Natural killer cell (primary cell): ENCODE data around the gene PPP1R12B. TPM values are rescaled to one million over a fixed set of nuclear protein-coding genes. Genes with fewer than 3 reads are reported as not detected.

Source experiments
- ATAC-seq, 3 donors: fragments of 150-1000 bp in 2 of 3; fragments of 200-7000 bp in 1 of 3; cut with Tn5 transposase; 1 replicate in 1 of 3; 2 replicates in 2 of 3; pipeline ENCODE4 v1.10.0; 2021; ENCODE audit warnings: mild to moderate bottlenecking in 2 of 3, moderate library complexity in 2 of 3
- DNase-seq, 2 donors: peaks; one replicate each; pipeline versions ENCODE4 v3.0.0 to v3.0.0-alpha.2; 2013 to 2021; ENCODE audit warnings: mixed read lengths in 1 of 2
- H3K27ac ChIP-seq: one replicate; pipeline ENCODE4 v1.5.1; 2013; ENCODE audit warnings: mild to moderate bottlenecking, low read length
- H3K27me3 ChIP-seq: one replicate; pipeline ENCODE4 v1.6.1; 2013; ENCODE audit warnings: low read length; ENCODE audit not compliant: control insufficient read depth, insufficient read depth
- H3K36me3 ChIP-seq: one replicate; pipeline ENCODE4 v1.6.1; 2013; ENCODE audit warnings: low read length; ENCODE audit not compliant: control insufficient read depth, insufficient read depth
- H3K4me1 ChIP-seq: one replicate; pipeline ENCODE4 v1.6.1; 2013; ENCODE audit warnings: low read length; ENCODE audit not compliant: control insufficient read depth, insufficient read depth
- H3K4me3 ChIP-seq: one replicate; pipeline ENCODE4 v1.5.1; 2013; ENCODE audit warnings: low read length
- H3K9me3 ChIP-seq: one replicate; pipeline ENCODE4 v1.6.1; 2013; ENCODE audit warnings: low read length; ENCODE audit not compliant: control insufficient read depth, insufficient read depth
- H3K27ac Mint-ChIP-seq, 2 donors: one replicate each; pipeline ENCODE4 v1.8.0; 2022; ENCODE audit warnings: mild to moderate bottlenecking in 2 of 2, mixed read lengths in 2 of 2, moderate library complexity in 1 of 2
- H3K27me3 Mint-ChIP-seq, 2 donors: one replicate each; pipeline ENCODE4 v1.8.0; 2022; ENCODE audit warnings: low read depth in 2 of 2, mixed read lengths in 2 of 2
- H3K36me3 Mint-ChIP-seq: one replicate; pipeline ENCODE4 v1.8.0; 2022; ENCODE audit warnings: mixed read lengths
- H3K4me1 Mint-ChIP-seq, 2 donors: one replicate each; pipeline ENCODE4 v1.8.0; 2022; ENCODE audit warnings: mixed read lengths in 2 of 2
- H3K4me3 Mint-ChIP-seq: one replicate; pipeline ENCODE4 v1.8.0; 2022; ENCODE audit warnings: mild to moderate bottlenecking, moderate library complexity, mixed read lengths
- H3K9me3 Mint-ChIP-seq, 2 donors: one replicate each; pipeline ENCODE4 v1.8.0; 2022; ENCODE audit warnings: mixed read lengths in 2 of 2
- WGBS: methylation state at CpG from one replicate; pipeline ENCODE4 v1.1.7; 2013; ENCODE audit warnings: missing lambda C conversion rate; ENCODE audit not compliant: insufficient coverage; 5-methylcytosine and 5-hydroxymethylcytosine counted together
- intact Hi-C: fragments of 100-400 bp; cut with micrococcal nuclease; formaldehyde crosslinking; loops from one replicate; pipeline ENCODE4 v1.14.2; 2022
- total RNA-seq, 4 donors: library from RNA; stranded (reverse); fragments of 120-200 nt in 1 of 4; gene quantifications; one replicate each; pipeline versions ENCODE4 v1.2.3 to v1.2.4, GENCODE V29; 2013 to 2022
- TF ChIP-seq, protein P1 (sequence below): fragments of 200-600 bp; IDR thresholded peaks from one replicate; pipeline ENCODE4 v1.8.0; 2022; ENCODE audit warnings: antibody characterized with exemption

PPP1R12B gene
- total RNA-seq, 3 donors from 2014 or later (not counting 1 experiment from before 2014, with no cell fraction given), result 27.8 to 47.5 (median 46.5) TPM

DNA sequence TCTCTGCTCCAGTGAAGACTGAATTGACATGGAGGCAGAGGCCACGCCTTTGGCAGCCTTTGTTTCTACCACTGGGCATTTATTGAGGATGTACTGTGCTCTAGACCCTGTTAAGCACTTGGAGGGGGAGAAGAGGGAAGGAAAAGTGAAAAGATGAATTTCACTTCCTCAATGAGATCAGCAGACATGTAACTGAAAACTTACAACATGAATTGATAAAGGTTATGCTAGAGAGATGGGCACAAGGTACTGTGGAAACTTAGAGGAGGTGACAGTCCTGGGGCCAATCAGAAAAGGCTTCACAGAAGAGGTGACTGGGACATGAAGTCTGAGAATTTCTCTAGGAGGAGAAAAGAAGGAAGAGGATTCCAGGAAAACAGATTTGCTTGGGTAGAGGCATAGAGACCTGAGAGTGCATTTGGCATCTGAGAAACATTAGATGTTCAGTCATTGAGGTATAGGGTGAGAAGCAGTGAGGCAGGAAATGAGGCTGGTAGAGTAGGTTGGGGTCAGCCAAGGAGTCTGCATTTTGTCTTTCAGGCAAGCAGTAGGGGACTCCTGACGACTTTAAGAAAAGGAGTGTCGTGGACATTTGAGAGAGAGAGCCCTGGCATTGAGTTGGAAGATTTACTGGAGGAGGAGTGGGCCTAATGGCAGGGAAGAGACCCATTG is 248.7 kb downstream of the PPP1R12B start:
- Histone ChIP-seq H3K9me3 (no peaks in the 10 kb centered on the region), H3K4me3 (no peak overlapping the region), H3K27me3 (no peaks in the 10 kb centered on the region), H3K4me1 (no peaks in the 10 kb centered on the region), H3K36me3 (no peaks in the 10 kb centered on the region), H3K27ac (no peak overlapping the region)
- Mint-ChIP-seq H3K27me3 (no peaks in the 10 kb centered on the region), H3K4me1 (no peaks in the 10 kb centered on the region), H3K4me3 (no peak overlapping the region), H3K27ac (no peak overlapping the region), H3K36me3 (no peaks in the 10 kb centered on the region), H3K9me3 (no peaks in the 10 kb centered on the region)
- DNase-seq, result no peak
- no peak for ATAC-seq
- intact Hi-C loops, result no loop called here
- TF ChIP-seq, protein P1, sequence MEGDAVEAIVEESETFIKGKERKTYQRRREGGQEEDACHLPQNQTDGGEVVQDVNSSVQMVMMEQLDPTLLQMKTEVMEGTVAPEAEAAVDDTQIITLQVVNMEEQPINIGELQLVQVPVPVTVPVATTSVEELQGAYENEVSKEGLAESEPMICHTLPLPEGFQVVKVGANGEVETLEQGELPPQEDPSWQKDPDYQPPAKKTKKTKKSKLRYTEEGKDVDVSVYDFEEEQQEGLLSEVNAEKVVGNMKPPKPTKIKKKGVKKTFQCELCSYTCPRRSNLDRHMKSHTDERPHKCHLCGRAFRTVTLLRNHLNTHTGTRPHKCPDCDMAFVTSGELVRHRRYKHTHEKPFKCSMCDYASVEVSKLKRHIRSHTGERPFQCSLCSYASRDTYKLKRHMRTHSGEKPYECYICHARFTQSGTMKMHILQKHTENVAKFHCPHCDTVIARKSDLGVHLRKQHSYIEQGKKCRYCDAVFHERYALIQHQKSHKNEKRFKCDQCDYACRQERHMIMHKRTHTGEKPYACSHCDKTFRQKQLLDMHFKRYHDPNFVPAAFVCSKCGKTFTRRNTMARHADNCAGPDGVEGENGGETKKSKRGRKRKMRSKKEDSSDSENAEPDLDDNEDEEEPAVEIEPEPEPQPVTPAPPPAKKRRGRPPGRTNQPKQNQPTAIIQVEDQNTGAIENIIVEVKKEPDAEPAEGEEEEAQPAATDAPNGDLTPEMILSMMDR, result no peak
- 83% methylated on average over 3 of the region's 3 CpGs for WGBS

- H3K36me3 Mint-ChIP-seq, result no peaks in the 10 kb centered on the region
- no peak for ATAC-seq
- intact Hi-C loops, result no loop called here
These were observed 251.4 kb downstream of the PPP1R12B start for GRCh38 chr1:202599669-202600431.

GRCh38 chr1:202600432-202601041 is 252.0 kb downstream of the PPP1R12B start:
- TF ChIP-seq, protein P1, result no peak
- no peak overlapping the region for H3K27ac Mint-ChIP-seq
- no peaks in the 10 kb centered on the region for H3K4me1 ChIP-seq
- H3K4me1 Mint-ChIP-seq, result no peaks in the 10 kb centered on the region
- no peaks in the 10 kb centered on the region for H3K36me3 Mint-ChIP-seq
- no peak for DNase-seq
- H3K27ac ChIP-seq, result no peak overlapping the region
- H3K27me3 Mint-ChIP-seq, result no peaks in the 10 kb centered on the region
- no peak for ATAC-seq
- intact Hi-C loops, result no loop called here
- H3K9me3 Mint-ChIP-seq, result no peaks in the 10 kb centered on the region
- no peaks in the 10 kb centered on the region for H3K36me3 ChIP-seq
- H3K4me3 ChIP-seq, result no peak overlapping the region
- no peak overlapping the region for H3K4me3 Mint-ChIP-seq
- 92% methylated on average over 8 of the region's 10 CpGs for WGBS
- H3K9me3 ChIP-seq, result no peaks in the 10 kb centered on the region
- H3K27me3 ChIP-seq, result no peaks in the 10 kb centered on the region

More at GRCh38 chr1:202599669-202600431, 251.4 kb downstream of the PPP1R12B start:
- no peak overlapping the region for H3K4me3 Mint-ChIP-seq
- no peaks in the 10 kb centered on the region for H3K9me3 Mint-ChIP-seq
- TF ChIP-seq, protein P1, result no peak
- no peaks in the 10 kb centered on the region for H3K4me1 Mint-ChIP-seq
- no peaks in the 10 kb centered on the region for H3K27me3 ChIP-seq
- H3K27ac ChIP-seq, result no peak overlapping the region
- no peak overlapping the region for H3K27ac Mint-ChIP-seq
- no peaks in the 10 kb centered on the region for H3K9me3 ChIP-seq
- H3K36me3 ChIP-seq, result no peaks in the 10 kb centered on the region
- no peak overlapping the region for H3K4me3 ChIP-seq
- DNase-seq, result peak in 1 of 2 donors; percentile 28
- no peaks in the 10 kb centered on the region for H3K4me1 ChIP-seq
- WGBS, result 63% methylated on average over 16 of the region's 16 CpGs
- no peaks in the 10 kb centered on the region for H3K27me3 Mint-ChIP-seq
